Thyroid gland (tissue), 4 donors: Measurements from ENCODE around the gene NEURL1.
"Not testable (repeated sequence)": the region's sequence is repeated elsewhere in the genome, so short reads cannot be mapped to it uniquely, and the experiment has no call there.

ENCODE experiments used
- CTCF ChIP-seq, 6 experiments: fragments of 200-600 bp in 3 of 6; fragments of 450-650 bp in 3 of 6; sonication (generic) in 3 of 6; IDR thresholded peaks; one replicate each; pipeline ENCODE4 v1.5.1; 2016 to 2019; ENCODE audit warnings: antibody characterized with exemption in 6 of 6, mild to moderate bottlenecking in 2 of 6, inconsistent platforms in 1 of 6, moderate library complexity in 1 of 6
- POLR2A ChIP-seq, 2 donors: fragments of 450-650 bp; IDR thresholded peaks; one replicate each; pipeline ENCODE4 v1.6.1; 2017; ENCODE audit warnings: antibody characterized with exemption in 2 of 2, mild to moderate bottlenecking in 2 of 2, moderate library complexity in 1 of 2

- TF ChIP-seq CTCF, POLR2A (IDR thresholded peaks at IDR 0.05): not testable (repeated sequence)
Measured at GRCh38 chr10:103486635-103487409, 6.7 kb upstream of the NEURL1 start.
